Natural killer cell (primary cell): Measurements from ENCODE around the gene HMX1. TPM values are rescaled to one million over a fixed set of nuclear protein-coding genes. Genes with fewer than 3 reads are reported as not detected.

Source experiments
- ATAC-seq, 3 donors: fragments of 150-1000 bp in 2 of 3; fragments of 200-7000 bp in 1 of 3; cut with Tn5 transposase; 1 replicate in 1 of 3; 2 replicates in 2 of 3; pipeline ENCODE4 v1.10.0; 2021; ENCODE audit warnings: mild to moderate bottlenecking in 2 of 3, moderate library complexity in 2 of 3
- DNase-seq, 2 donors: peaks; one replicate each; pipeline versions ENCODE4 v3.0.0 to v3.0.0-alpha.2; 2013 to 2021; ENCODE audit warnings: mixed read lengths in 1 of 2
- H3K27ac ChIP-seq: one replicate; pipeline ENCODE4 v1.5.1; 2013; ENCODE audit warnings: mild to moderate bottlenecking, low read length
- H3K27me3 ChIP-seq: one replicate; pipeline ENCODE4 v1.6.1; 2013; ENCODE audit warnings: low read length; ENCODE audit not compliant: control insufficient read depth, insufficient read depth
- H3K36me3 ChIP-seq: one replicate; pipeline ENCODE4 v1.6.1; 2013; ENCODE audit warnings: low read length; ENCODE audit not compliant: control insufficient read depth, insufficient read depth
- H3K4me1 ChIP-seq: one replicate; pipeline ENCODE4 v1.6.1; 2013; ENCODE audit warnings: low read length; ENCODE audit not compliant: control insufficient read depth, insufficient read depth
- H3K4me3 ChIP-seq: one replicate; pipeline ENCODE4 v1.5.1; 2013; ENCODE audit warnings: low read length
- H3K9me3 ChIP-seq: one replicate; pipeline ENCODE4 v1.6.1; 2013; ENCODE audit warnings: low read length; ENCODE audit not compliant: control insufficient read depth, insufficient read depth
- H3K27ac Mint-ChIP-seq, 2 donors: one replicate each; pipeline ENCODE4 v1.8.0; 2022; ENCODE audit warnings: mild to moderate bottlenecking in 2 of 2, mixed read lengths in 2 of 2, moderate library complexity in 1 of 2
- H3K27me3 Mint-ChIP-seq, 2 donors: one replicate each; pipeline ENCODE4 v1.8.0; 2022; ENCODE audit warnings: low read depth in 2 of 2, mixed read lengths in 2 of 2
- H3K36me3 Mint-ChIP-seq: one replicate; pipeline ENCODE4 v1.8.0; 2022; ENCODE audit warnings: mixed read lengths
- H3K4me1 Mint-ChIP-seq, 2 donors: one replicate each; pipeline ENCODE4 v1.8.0; 2022; ENCODE audit warnings: mixed read lengths in 2 of 2
- H3K4me3 Mint-ChIP-seq: one replicate; pipeline ENCODE4 v1.8.0; 2022; ENCODE audit warnings: mild to moderate bottlenecking, moderate library complexity, mixed read lengths
- H3K9me3 Mint-ChIP-seq, 2 donors: one replicate each; pipeline ENCODE4 v1.8.0; 2022; ENCODE audit warnings: mixed read lengths in 2 of 2
- WGBS: methylation state at CpG from one replicate; pipeline ENCODE4 v1.1.7; 2013; ENCODE audit warnings: missing lambda C conversion rate; ENCODE audit not compliant: insufficient coverage; 5-methylcytosine and 5-hydroxymethylcytosine counted together
- intact Hi-C: fragments of 100-400 bp; cut with micrococcal nuclease; formaldehyde crosslinking; loops from one replicate; pipeline ENCODE4 v1.14.2; 2022
- total RNA-seq, 4 donors: library from RNA; stranded (reverse); fragments of 120-200 nt in 1 of 4; gene quantifications; one replicate each; pipeline versions ENCODE4 v1.2.3 to v1.2.4, GENCODE V29; 2013 to 2022
- TF ChIP-seq, protein P1 (sequence below): fragments of 200-600 bp; IDR thresholded peaks from one replicate; pipeline ENCODE4 v1.8.0; 2022; ENCODE audit warnings: antibody characterized with exemption

The HMX1 gene
- total RNA-seq, 3 donors from 2014 or later (not counting 1 experiment from before 2014, with no cell fraction given) = not detected

DNA sequence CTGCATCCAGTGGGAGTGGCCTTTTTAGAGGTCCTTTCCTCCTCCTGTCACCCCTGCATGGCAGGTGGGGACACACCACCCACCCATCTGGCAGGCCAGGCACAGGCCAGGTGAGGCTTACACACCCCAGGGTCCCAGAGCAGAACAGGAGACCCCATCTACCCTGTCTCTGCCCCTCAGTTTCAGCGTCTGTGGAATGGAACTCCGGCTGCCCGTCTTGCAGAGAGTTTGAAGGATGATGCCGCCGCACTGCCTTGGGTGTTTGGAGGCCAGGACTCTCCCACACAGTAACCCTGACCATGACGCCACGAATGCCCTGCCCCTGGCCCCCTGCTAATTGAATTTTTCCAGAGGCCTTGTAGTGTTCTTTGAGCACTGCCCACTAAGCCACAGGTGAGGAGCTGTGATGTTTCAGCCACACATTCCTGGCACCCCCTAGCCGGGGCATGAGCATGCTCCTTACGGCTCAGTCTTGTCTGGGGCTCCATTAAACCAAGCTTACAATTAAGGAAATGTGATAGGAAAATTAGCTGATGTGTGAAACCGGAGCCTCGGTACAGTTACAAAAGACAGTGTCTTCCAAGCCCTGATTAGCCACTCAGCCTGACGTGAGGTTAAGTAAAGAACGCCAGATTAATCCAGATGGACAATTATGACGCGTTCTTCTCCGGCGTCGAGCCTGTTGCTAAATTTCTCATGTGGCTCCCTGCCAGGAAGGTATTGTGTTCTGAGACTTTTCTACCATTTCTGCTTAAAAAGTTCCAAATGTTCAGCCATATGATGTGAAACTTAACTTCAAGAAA, 39.3 kb downstream of the HMX1 start:
- WGBS = 94% methylated on average over 18 of the region's 18 CpGs
- TF ChIP-seq, protein P1, sequence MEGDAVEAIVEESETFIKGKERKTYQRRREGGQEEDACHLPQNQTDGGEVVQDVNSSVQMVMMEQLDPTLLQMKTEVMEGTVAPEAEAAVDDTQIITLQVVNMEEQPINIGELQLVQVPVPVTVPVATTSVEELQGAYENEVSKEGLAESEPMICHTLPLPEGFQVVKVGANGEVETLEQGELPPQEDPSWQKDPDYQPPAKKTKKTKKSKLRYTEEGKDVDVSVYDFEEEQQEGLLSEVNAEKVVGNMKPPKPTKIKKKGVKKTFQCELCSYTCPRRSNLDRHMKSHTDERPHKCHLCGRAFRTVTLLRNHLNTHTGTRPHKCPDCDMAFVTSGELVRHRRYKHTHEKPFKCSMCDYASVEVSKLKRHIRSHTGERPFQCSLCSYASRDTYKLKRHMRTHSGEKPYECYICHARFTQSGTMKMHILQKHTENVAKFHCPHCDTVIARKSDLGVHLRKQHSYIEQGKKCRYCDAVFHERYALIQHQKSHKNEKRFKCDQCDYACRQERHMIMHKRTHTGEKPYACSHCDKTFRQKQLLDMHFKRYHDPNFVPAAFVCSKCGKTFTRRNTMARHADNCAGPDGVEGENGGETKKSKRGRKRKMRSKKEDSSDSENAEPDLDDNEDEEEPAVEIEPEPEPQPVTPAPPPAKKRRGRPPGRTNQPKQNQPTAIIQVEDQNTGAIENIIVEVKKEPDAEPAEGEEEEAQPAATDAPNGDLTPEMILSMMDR = no peak
- Histone ChIP-seq H3K36me3 (no peaks in the 10 kb centered on the region), H3K4me3 (no peak overlapping the region), H3K9me3 (no peaks in the 10 kb centered on the region), H3K27ac (no peak overlapping the region), H3K4me1 (no peaks in the 10 kb centered on the region), H3K27me3 (no peaks in the 10 kb centered on the region)
- intact Hi-C loops = no loop called here
- H3K36me3 Mint-ChIP-seq = no peaks in the 10 kb centered on the region
- DNase-seq = no peak
- H3K4me1 Mint-ChIP-seq = no peaks in the 10 kb centered on the region
- no peak overlapping the region for H3K4me3 Mint-ChIP-seq
- no peak for ATAC-seq
- H3K27ac Mint-ChIP-seq = no peak overlapping the region
- H3K27me3 Mint-ChIP-seq = peaks cover 3 to 25% of the 10 kb centered on the region in 2 donors
- H3K9me3 Mint-ChIP-seq = no peaks in the 10 kb centered on the region

DNA sequence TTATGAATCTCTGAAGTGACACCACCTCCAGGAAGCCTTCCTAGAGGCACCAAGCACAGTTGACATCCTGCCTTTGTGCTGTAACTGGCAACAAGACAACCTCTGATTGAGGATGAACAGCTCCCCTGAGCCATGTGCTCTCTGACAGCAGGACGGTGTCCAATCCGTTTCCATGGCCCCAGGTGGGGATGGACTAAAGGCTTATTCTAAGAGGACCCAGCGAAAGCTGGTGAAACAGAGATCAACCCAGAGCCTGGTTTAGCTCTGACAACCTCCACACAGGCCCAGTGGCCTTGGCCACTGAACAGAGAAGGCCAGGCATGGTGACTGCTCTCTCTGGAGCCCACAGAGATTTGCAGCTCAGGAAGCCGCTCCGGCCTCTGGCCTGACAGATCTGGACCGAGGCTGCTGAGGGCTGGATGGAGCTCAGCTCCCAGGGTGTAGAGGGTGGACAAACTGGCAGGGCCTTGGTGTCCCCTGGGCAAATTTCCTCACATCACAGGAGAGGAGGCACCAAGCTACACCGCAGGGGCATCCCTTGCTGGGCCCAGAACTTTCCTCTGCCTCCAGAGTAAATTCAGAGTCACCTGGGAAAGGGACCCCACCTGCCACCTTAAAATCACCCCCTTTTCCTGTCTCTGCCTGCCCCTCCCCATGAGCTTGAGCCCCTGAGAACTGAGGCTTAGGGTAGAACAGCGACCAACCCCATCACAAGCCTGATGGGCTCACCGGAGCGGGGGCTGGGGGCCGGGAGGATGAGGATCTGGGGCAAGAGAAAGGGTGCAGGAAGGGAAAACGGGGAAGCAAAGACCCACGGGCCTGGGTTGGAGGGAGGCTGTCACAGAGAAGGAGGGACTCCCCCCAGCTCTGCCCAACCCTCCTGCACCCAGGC, 40.2 kb downstream of the HMX1 start:
- no peaks in the 10 kb centered on the region for H3K4me1 Mint-ChIP-seq
- DNase-seq = no peak
- H3K9me3 ChIP-seq = no peaks in the 10 kb centered on the region
- H3K4me3 ChIP-seq = no peak overlapping the region
- TF ChIP-seq, protein P1 = no peak
- no peak for ATAC-seq
- no peak overlapping the region for H3K4me3 Mint-ChIP-seq
- no peak overlapping the region for H3K27ac Mint-ChIP-seq
- H3K27me3 Mint-ChIP-seq = peaks cover 3 to 31% of the 10 kb centered on the region in 2 donors
- H3K27ac ChIP-seq = no peak overlapping the region
- H3K36me3 ChIP-seq = no peaks in the 10 kb centered on the region
- WGBS = 77% methylated on average over 12 of the region's 13 CpGs
- no peaks in the 10 kb centered on the region for H3K9me3 Mint-ChIP-seq
- no peaks in the 10 kb centered on the region for H3K27me3 ChIP-seq
- no peaks in the 10 kb centered on the region for H3K4me1 ChIP-seq
- no peaks in the 10 kb centered on the region for H3K36me3 Mint-ChIP-seq
- intact Hi-C loops = no loop called here

GRCh38 chr4:8830611-8831200, 40.9 kb downstream of the HMX1 start:
- TF ChIP-seq, protein P1 = no peak
- H3K4me1 Mint-ChIP-seq = no peaks in the 10 kb centered on the region
- H3K36me3 Mint-ChIP-seq = no peaks in the 10 kb centered on the region
- Histone ChIP-seq H3K36me3 (no peaks in the 10 kb centered on the region), H3K4me3 (no peak overlapping the region), H3K27me3 (no peaks in the 10 kb centered on the region), H3K4me1 (no peaks in the 10 kb centered on the region), H3K9me3 (no peaks in the 10 kb centered on the region), H3K27ac (no peak overlapping the region)
- DNase-seq = no peak
- no peaks in the 10 kb centered on the region for H3K9me3 Mint-ChIP-seq
- intact Hi-C loops = no loop called here
- H3K27me3 Mint-ChIP-seq = peaks cover 3 to 32% of the 10 kb centered on the region in 2 donors
- no peak overlapping the region for H3K27ac Mint-ChIP-seq
- ATAC-seq = no peak
- 79% methylated on average over 11 of the region's 11 CpGs for WGBS
- no peak overlapping the region for H3K4me3 Mint-ChIP-seq
